Choroid plexus epithelial cell (primary cell): ENCODE measurements around the gene TMEM191C.

Source experiments
- DNase-seq: peaks from one replicate; pipeline ENCODE4 v3.0.0-alpha.2; 2010; ENCODE audit warnings: low read depth
- H3K4me3 ChIP-seq: 2 replicates; pipeline ENCODE4 v1.5.1; 2011; ENCODE audit warnings: low read depth, mild to moderate bottlenecking, control low read depth, low read length, moderate library complexity
- TF ChIP-seq, protein P1 (sequence below): conservative IDR thresholded peaks from 2 replicates; pipeline ENCODE4 v1.5.1; 2011; ENCODE audit warnings: low read depth, mild to moderate bottlenecking, control low read depth, inconsistent platforms, low read length, moderate library complexity

TMEM191C gene

DNA sequence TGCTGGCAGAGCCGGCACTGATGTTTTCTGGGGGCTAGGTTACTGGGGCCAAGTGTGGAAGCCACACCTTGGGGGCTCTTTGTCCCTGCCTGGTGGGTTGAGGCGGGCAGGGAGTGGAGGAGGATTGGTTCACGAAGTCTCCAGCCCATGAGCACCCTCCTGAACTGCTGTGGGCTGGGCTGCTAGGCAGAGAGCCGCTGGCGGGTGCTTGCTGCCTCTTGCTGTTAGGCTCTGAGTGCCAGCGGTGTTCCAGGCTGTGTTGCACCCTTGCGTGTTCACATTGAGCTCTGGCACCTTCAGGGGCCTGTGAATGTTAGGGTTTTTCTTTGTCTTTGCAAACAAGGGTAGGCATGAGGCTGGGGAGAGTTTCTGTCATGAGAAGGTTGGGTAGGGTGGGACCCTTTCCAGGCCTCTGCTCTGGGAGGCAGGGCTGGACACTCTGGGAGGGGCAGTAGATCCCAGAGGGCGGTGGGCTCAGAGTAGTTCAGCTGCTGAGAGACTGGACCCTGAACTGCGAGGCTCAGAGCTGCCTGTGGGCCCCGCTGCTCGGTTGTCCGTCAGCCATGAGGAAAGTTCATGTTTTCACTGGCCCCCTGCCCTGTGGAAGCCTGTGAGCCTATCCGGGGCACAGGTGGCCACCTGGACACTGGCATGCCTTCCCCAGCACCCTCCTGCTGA, 24.0 kb upstream of the TMEM191C start:
- TF ChIP-seq, protein P1, sequence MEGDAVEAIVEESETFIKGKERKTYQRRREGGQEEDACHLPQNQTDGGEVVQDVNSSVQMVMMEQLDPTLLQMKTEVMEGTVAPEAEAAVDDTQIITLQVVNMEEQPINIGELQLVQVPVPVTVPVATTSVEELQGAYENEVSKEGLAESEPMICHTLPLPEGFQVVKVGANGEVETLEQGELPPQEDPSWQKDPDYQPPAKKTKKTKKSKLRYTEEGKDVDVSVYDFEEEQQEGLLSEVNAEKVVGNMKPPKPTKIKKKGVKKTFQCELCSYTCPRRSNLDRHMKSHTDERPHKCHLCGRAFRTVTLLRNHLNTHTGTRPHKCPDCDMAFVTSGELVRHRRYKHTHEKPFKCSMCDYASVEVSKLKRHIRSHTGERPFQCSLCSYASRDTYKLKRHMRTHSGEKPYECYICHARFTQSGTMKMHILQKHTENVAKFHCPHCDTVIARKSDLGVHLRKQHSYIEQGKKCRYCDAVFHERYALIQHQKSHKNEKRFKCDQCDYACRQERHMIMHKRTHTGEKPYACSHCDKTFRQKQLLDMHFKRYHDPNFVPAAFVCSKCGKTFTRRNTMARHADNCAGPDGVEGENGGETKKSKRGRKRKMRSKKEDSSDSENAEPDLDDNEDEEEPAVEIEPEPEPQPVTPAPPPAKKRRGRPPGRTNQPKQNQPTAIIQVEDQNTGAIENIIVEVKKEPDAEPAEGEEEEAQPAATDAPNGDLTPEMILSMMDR: no peak
- H3K4me3 ChIP-seq: no peak overlapping the region
- DNase-seq: no peak

DNA sequence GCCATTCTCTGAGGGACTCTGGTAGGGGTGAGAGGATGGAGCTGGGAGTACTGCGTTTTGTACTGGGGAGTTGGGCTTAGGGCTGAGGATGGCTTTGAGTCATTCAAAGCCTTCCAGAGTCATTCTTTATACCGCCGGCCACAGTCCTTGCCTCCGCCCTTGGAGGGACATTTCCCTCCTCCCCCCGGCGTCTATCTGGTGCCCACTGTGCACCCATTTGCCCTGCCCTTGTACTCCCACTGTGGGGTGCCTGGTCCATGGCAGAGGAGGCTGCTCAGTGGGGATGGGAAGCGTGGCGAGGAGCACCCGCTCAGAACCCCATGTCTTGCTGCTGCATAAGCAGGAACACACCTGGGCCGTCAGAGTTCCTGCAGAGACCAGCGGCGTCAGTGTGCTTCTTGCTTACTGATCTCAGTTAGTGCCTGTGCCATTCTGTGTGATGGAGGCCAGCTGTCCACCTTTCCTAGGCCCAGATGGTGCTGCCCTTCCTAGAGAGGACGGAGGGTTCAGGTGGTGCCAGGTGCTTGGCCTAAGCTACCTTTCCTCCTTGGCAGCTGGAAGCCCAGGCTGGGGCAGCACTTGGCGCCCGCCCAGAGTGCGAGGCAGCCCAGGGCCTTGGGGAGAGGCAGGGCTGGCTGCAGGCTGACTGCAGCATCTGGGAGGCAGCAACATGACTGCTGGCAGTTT, 23.3 kb upstream of the TMEM191C start:
- DNase-seq: no peak
- no peak overlapping the region for H3K4me3 ChIP-seq
- TF ChIP-seq, protein P1: no peak

DNA sequence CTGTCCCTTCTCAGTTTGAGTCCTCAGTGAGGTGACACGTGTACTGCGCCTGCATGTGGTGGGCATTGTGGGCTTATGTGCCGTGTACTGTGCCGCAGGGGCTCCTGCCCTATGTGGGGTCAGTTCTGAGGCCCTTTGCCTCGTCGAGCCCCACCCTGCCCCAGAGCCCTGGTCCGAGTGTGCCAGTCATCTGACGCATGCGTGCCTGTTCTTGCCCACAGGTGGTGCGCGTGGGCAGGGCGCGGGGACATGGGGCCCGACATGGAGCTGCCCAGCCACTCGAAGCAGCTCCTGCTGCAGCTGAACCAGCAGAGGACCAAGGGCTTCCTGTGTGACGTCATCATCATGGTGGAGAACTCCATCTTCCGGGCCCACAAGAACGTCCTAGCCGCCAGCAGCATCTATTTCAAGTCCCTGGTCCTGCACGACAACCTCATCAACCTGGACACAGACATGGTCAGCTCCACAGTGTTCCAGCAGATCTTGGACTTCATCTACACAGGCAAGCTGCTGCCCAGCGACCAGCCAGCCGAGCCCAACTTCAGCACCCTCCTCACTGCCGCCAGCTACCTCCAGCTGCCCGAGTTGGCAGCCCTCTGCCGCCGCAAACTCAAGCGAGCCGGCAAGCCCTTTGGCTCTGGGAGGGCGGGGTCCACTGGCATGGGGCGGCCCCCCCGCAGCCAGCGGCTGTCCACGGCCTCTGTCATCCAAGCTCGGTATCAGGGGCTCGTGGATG, 22.3 kb upstream of the TMEM191C start:
- no peak for DNase-seq
- TF ChIP-seq, protein P1: no peak
- H3K4me3 ChIP-seq: no peak overlapping the region

DNA sequence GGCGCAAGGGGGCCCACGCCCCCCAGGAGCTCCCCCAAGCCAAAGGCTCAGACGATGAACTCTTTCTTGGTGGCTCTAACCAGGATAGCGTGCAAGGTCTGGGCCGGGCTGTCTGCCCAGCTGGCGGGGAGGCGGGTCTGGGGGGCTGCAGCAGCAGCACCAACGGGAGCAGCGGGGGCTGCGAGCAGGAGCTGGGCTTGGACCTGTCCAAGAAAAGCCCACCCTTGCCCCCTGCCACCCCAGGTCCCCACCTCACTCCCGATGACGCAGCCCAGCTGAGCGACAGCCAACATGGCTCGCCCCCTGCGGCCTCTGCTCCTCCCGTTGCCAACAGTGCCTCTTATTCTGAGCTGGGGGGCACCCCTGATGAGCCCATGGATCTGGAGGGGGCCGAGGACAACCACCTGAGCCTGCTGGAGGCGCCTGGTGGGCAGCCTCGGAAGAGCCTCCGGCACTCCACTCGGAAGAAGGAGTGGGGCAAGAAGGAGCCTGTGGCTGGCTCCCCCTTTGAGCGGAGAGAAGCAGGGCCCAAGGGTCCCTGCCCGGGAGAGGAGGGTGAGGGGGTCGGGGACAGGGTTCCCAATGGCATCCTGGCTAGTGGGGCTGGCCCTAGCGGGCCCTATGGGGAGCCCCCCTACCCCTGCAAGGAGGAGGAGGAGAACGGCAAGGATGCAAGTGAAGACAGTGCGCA, 21.6 kb upstream of the TMEM191C start:
- no peak overlapping the region for H3K4me3 ChIP-seq
- no peak for DNase-seq
- TF ChIP-seq, protein P1: no peak

DNA sequence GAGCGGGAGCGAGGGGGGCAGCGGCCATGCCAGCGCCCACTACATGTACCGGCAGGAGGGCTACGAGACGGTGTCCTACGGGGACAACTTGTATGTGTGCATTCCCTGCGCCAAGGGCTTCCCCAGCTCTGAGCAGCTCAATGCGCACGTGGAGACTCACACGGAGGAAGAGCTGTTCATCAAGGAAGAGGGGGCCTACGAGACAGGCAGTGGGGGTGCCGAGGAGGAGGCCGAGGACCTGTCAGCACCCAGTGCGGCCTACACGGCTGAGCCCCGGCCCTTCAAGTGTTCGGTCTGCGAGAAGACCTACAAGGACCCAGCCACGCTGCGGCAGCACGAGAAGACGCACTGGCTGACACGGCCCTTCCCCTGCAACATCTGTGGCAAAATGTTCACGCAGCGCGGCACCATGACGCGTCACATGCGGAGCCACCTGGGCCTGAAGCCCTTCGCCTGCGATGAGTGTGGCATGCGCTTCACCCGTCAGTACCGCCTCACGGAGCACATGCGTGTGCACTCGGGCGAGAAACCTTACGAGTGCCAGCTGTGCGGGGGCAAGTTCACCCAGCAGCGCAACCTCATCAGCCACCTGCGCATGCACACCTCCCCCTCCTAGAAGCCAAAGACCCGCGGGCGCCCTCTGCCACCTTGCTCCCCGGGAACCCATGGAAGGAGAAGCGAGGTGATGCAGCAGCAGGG, 20.9 kb upstream of the TMEM191C start:
- H3K4me3 ChIP-seq: no peak overlapping the region
- DNase-seq: no peak
- TF ChIP-seq, protein P1: no peak

DNA sequence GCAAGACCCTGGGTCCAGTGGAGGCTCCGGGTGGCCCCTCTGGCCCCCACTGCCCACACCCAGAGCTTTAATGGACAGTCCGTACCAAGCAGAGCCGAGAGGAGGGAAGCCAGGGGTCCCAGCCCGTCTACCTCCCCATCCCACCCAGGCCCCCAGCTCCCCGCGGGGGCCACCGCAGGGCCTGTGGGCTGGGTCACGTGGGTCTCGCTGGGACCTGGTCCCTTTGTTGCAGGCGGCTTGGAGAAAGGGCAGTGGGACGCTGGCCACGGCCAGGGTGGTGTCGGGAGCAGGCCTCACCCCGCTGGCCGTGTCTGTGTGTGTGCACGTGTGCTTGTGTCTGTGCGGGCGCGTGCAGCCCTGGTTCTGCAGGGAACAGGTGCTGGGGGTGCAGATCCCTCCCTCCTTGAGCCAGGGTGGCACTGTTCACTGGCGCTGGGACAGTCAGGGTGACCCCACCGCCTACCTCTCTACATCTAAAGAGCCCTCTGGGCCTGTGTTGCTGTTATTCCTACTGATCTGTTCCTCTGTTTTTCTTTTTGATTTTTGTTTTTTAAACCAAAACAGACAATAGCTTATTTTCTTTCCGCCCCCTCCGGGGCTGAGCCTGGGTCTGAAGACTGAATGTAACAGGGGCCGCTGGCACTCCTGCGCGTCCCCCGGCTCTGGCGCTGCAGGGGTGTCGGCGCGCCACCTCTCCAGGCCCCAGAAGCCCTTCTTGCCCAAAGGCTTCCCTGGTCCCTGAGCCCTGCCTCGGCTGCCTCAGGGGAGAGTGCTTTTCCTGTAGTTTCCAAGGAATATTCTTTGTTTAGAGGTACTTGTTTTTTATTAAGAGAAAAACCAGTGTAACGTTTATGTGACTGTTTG, 20.1 kb upstream of the TMEM191C start:
- H3K4me3 ChIP-seq: no peak overlapping the region
- no peak for DNase-seq
- TF ChIP-seq, protein P1: no peak
